Peyer's patch (tissue), 4 donors: ENCODE measurements around the gene DCAF17. TPM values are rescaled to one million over a fixed set of nuclear protein-coding genes. Genes with fewer than 3 reads are reported as not detected.

Experiments used
- DNase-seq, 3 donors: peaks; one replicate each; pipeline ENCODE4 v3.0.0-alpha.2; 2017 to 2019
- H3K27ac ChIP-seq, 4 donors: fragments of 200-600 bp; sonication (generic); one replicate each; pipeline ENCODE4 v1.5.1; 2016 to 2019
- H3K27me3 ChIP-seq, 2 donors: fragments of 200-600 bp; sonication (generic); one replicate each; pipeline ENCODE4 v1.5.1; 2019
- H3K36me3 ChIP-seq, 3 donors: fragments of 200-600 bp; sonication (generic); one replicate each; pipeline ENCODE4 v1.5.1; 2016 to 2019
- H3K4me1 ChIP-seq, 4 donors: fragments of 200-600 bp; sonication (generic); one replicate each; pipeline ENCODE4 v1.5.1; 2016 to 2019
- H3K4me3 ChIP-seq, 4 donors: fragments of 200-600 bp; sonication (generic); 1 replicate in 3 of 4; 2 replicates in 1 of 4; pipeline ENCODE4 v1.5.1; 2016 to 2019; ENCODE audit warnings: mild to moderate bottlenecking in 1 of 4
- H3K9me3 ChIP-seq, 4 donors: fragments of 200-600 bp; sonication (generic); one replicate each; pipeline ENCODE4 v1.5.1; 2016 to 2019; ENCODE audit warnings: mild to moderate bottlenecking in 1 of 4
- CTCF ChIP-seq, 6 experiments: fragments of 450-650 bp in 4 of 6; fragments of 200-600 bp in 2 of 6; sonication (generic) in 1 of 6; IDR thresholded peaks; one replicate each; pipeline ENCODE4 v1.5.1; 2017 to 2019; ENCODE audit warnings: antibody characterized with exemption in 6 of 6, mild to moderate bottlenecking in 3 of 6, moderate library complexity in 1 of 6
- POLR2A ChIP-seq, 2 donors: fragments of 450-650 bp; IDR thresholded peaks; one replicate each; pipeline ENCODE4 v1.5.1; 2017; ENCODE audit warnings: antibody characterized with exemption in 2 of 2, mild to moderate bottlenecking in 2 of 2, moderate library complexity in 2 of 2
- total RNA-seq, 4 donors: library from RNA; depleted of rRNA; stranded (reverse); fragments of >200 nt; gene quantifications; one replicate each; pipeline ENCODE4 v1.1.0, GENCODE V29; 2016

The DCAF17 gene
- total RNA-seq, 4 donors from 2014 or later = 17.3 to 29.7 (median 24.9) TPM

GRCh38 chr2:171509945-171510731 is 76.1 kb downstream of the DCAF17 start:
- DNase-seq = peak in 2 of 3 donors; percentile 64 to 80
- Histone ChIP-seq H3K27me3 (no peaks in the 10 kb centered on the region), H3K4me3 (no peak overlapping the region), H3K9me3 (no peaks in the 10 kb centered on the region), H3K4me1 (peaks cover 0 to 30% (median 0%) of the 10 kb centered on the region in 4 donors), H3K27ac (peak overlapping the region in 1 of 4 donors; percentile 58), H3K36me3 (no peaks in the 10 kb centered on the region)
- no peak for TF ChIP-seq POLR2A (IDR thresholded peaks at IDR 0.05)
- TF ChIP-seq CTCF (IDR thresholded peaks at IDR 0.05) = no peak

- Histone ChIP-seq H3K9me3 (no peaks in the 10 kb centered on the region), H3K27ac (no peak overlapping the region), H3K4me3 (no peak overlapping the region), H3K36me3 (no peaks in the 10 kb centered on the region), H3K4me1 (peaks cover 0 to 30% (median 0%) of the 10 kb centered on the region in 4 donors), H3K27me3 (no peaks in the 10 kb centered on the region)
- DNase-seq = no peak
- TF ChIP-seq CTCF (IDR thresholded peaks at IDR 0.05) (no peak), POLR2A (IDR thresholded peaks at IDR 0.05) (no peak)
Observed at GRCh38 chr2:171512014-171512413, 78.0 kb downstream of the DCAF17 start.

GRCh38 chr2:171512683-171513195 is 78.7 kb downstream of the DCAF17 start:
- H3K27ac ChIP-seq = no peak overlapping the region
- no peaks in the 10 kb centered on the region for H3K9me3 ChIP-seq
- no peak for DNase-seq
- no peaks in the 10 kb centered on the region for H3K36me3 ChIP-seq
- TF ChIP-seq POLR2A (IDR thresholded peaks at IDR 0.05) (no peak), CTCF (IDR thresholded peaks at IDR 0.05) (no peak)
- no peaks in the 10 kb centered on the region for H3K27me3 ChIP-seq
- no peak overlapping the region for H3K4me3 ChIP-seq
- H3K4me1 ChIP-seq = peaks cover 0 to 30% (median 0%) of the 10 kb centered on the region in 4 donors

GRCh38 chr2:171513719-171514160 is 79.7 kb downstream of the DCAF17 start:
- DNase-seq = no peak

GRCh38 chr2:171514908-171515582 is 81.0 kb downstream of the DCAF17 start:
- no peak for DNase-seq
- TF ChIP-seq CTCF (IDR thresholded peaks at IDR 0.05) (no peak), POLR2A (IDR thresholded peaks at IDR 0.05) (no peak)
- H3K9me3 ChIP-seq = no peaks in the 10 kb centered on the region
- no peak overlapping the region for H3K4me3 ChIP-seq
- no peaks in the 10 kb centered on the region for H3K27me3 ChIP-seq
- H3K27ac ChIP-seq = no peak overlapping the region
- no peaks in the 10 kb centered on the region for H3K36me3 ChIP-seq
- peaks cover 0 to 20% (median 0%) of the 10 kb centered on the region in 4 donors for H3K4me1 ChIP-seq

More at GRCh38 chr2:171513719-171514160, 79.7 kb downstream of the DCAF17 start:
- no peak overlapping the region for H3K4me3 ChIP-seq
- TF ChIP-seq CTCF (IDR thresholded peaks at IDR 0.05) (no peak), POLR2A (IDR thresholded peaks at IDR 0.05) (no peak)
- no peaks in the 10 kb centered on the region for H3K27me3 ChIP-seq
- no peaks in the 10 kb centered on the region for H3K9me3 ChIP-seq
- no peaks in the 10 kb centered on the region for H3K36me3 ChIP-seq
- no peak overlapping the region for H3K27ac ChIP-seq
- peaks cover 0 to 30% (median 0%) of the 10 kb centered on the region in 4 donors for H3K4me1 ChIP-seq
